ENCODE data around the gene IFI27.

Gene IFI27

DNA sequence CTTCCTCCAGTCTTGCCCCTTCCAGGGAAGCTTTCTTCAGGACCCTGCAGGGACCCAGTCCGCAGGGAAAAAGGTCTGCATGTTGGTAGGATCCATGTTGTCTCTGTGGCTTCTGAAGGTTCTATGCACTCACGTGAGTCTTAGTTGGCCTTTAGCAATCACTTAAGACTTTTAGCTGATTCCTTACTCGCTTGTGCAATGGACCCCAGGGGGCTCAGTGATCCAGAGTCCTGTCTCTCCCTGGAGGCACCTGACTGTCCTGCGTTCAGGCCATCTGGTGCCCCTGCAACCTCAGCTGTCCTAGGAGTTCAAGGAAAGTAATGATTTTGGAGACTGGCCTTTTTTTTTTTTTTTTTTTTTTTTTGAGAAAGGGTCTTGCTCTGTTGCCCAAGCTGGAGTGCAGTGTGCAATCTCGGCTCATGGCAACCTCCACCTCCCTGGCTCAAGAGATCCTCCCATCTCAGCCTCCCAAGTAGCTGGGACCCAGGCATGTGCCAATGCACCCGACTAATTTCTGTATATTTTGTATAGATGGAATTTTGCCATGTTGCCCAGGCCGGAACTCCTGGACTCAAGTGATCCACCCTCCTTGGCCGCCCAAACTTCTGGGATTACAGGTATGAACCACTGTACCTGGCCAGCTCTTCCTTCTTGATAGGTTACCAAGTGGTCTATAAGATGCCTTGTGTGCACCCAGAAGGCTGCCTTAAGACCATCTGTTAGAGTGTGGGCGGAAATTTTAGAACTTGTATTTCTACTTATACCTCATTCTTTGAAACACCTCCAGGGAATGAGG lies 14.2 kb downstream of the IFI27 start:
- DNase-seq (ENCODE audit: low read depth), result no peak

DNA sequence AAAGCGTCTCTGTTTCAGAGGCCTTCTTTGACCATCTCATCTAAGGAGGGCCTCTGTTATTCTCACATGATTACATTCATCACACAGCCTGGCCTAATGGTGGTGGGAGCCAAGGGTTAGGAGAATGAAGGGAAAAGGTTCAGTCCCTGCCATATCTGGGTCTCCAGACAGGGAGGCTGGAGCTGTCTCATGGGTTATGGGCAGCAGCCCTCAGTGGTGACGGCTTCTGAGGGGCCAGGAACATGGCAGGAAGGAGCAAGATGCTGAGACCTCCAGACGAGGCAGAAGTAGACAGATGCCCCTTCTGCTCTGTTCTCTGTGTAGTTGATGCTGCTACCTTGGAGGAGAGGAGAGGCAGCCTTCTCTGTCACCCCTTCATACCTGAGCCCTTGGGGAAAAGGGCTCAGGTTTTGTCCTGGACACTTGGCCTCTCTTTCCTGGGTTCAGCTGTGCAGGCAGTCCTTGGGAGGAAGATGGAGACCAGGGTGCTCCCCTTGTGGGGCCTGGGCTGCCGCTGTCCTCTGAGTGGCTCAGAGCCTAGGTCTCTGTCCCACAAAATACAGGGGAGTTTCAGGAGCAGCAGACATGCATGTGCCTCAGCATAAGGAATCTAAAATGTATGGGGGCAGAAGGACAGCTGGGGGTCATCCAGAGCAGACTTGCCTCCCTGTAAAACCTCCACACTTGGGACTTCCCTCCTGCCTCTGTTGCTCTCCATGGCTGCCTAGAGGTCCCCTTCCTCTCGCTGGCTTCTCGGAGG lies 15.3 kb downstream of the IFI27 start:
- no peak for DNase-seq (ENCODE audit: low read depth)

DNA sequence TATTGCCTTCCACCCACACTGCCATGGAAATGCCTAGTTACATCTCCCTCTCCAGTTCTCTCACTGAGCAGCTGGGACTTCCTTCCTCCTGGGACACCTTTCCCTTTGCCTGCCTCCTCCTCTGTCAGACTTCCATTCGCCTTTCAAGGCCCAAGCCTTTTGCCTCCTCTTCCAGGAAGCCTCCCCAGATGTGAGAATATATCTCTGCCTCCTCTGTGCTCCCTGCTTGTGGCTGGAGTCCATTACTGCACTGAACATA lies 15.8 kb downstream of the IFI27 start:
- DNase-seq (ENCODE audit: low read depth), result no peak

DNA sequence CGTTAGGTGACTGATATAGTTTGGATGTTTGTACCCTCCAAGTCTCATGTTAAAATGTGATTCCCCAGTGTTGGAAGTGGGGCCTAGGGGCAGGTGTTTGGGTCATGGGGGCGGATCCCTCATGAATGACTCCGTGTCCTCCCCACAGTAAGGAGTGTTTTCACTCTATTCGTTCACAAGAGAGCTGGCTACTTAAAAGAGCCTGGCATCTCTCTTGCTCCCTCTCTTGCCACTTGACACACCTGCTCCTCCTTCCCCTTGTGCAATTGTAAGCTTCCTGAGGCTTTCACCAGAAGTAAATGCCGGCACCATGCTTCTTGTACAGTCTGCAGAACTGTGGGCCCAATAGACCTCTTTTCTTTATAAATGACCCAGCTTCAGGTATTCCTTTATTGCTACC lies 16.3 kb downstream of the IFI27 start:
- DNase-seq (ENCODE audit: low read depth), result no peak

DNA sequence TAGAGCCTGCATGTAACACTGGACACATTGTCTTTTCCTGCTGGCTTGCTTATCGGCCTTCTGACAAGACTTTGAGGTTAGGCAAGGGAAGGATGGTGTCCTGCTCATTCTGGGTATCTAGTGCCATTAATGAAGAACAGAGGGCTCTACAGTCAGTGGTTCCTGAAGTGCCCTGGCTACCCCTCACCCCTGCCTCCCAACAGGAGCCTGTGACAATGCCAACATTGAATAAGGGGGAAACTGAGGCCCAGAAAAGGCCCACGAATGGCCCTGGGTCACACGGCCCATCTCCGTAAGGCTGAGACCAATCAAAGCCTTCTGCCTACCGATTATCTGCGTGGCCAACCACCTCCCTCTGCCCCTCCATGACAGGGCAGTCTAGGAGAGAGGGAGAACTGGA lies 16.8 kb downstream of the IFI27 start:
- no peak for DNase-seq (ENCODE audit: low read depth)

DNA sequence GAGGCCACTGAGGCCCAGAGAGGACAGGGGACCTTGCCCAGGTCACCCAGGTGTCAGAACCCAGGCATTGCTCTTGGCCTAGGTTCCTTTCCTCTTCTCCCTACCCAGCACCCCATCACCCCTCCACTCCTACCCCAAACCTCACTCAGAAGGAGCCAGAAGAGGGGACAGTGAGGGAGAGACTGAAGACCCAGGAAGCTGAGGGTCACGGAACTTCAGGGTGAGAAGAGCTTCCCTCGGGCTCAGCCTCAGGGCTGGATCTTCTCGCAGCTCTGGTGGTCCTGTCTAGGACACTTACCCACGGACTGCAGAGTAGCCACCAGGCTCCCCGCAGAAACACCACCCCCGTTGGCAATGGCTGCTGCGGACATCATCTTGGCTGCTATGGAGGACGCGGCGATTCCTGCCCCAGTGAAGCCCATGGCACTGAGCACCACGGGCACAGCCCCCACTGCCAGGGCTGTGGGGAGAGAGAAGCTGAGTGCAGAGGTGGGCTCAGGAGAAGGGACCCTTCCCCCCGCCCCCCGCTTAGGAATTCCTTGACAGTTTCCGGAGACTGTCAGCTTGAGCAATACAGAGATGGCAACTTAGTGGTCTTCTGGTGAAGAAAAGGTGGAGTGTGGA lies 17.8 kb downstream of the IFI27 start:
- DNase-seq (ENCODE audit: low read depth), result no peak

DNA sequence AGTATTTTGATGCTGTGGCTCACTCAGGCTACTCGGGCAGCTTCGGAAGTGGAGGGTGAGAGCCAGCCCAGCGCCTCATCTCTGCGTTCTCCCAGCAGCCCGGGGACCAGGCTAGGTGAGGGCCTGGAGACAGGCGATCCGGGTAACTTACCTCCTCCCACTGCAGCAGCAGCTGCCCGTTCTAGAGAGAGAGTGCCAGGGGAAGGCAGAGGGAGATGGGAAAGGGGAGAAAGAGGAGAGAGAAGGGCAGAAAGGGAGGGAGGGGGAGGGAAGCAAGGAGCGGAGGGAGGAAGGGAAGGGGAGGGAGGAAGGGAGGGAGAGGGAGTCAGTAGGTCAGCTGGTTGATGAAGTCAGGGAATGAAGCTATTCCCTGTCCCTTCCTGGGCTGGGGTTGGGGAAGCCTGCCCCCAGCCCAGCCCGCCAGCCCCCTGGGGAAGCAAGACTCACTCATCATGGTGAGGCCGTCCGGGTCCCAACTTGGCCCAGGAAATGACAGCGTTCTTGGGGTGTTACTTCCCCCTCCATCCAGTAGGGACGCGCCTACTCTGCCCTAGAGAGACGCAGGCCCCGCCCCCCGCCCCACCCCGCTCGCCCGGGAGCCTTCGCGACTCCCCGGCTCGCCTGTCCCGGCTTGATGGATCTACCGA lies 18.7 kb downstream of the IFI27 start, which contains the start of gene IFI27L2:
Gene IFI27L2, minus strand, starts transcription at position 494 of the 647 bp plus-strand sequence. Its CDS starts 40 bp downstream, at position 454.
- peak; percentile 34 for DNase-seq (ENCODE audit: low read depth)

DNA sequence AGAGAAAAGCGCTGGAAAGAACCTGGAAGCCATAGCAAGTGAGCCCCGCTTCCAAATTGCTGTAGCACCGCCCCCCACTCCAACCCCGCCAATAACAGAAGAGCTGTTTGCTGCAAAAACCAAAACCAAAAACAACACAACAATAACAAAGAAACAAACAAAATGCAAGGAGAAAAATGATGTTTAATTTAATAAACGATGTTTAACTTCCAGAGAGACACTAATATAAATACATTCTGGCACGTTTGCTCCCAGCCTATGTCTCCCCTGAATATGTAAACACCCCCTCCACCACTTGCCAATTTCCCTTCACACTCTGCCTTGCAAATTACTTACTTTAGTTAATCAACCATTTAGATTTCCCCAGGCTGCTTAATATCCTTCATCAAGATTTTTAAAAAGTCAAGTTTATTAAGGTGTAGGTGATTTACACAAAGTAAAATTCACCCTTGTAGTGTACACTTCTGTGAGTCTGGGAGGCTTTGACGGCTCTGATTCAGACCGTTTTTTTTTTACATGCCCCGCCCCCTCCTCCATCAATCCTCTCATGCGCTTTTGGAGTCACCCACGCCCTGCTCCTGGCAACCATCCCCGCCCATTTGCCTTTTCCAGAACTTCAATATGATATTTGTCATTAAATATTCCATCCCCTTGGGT lies 19.4 kb downstream of the IFI27 start:
- DNase-seq (ENCODE audit: low read depth), result no peak

DNA sequence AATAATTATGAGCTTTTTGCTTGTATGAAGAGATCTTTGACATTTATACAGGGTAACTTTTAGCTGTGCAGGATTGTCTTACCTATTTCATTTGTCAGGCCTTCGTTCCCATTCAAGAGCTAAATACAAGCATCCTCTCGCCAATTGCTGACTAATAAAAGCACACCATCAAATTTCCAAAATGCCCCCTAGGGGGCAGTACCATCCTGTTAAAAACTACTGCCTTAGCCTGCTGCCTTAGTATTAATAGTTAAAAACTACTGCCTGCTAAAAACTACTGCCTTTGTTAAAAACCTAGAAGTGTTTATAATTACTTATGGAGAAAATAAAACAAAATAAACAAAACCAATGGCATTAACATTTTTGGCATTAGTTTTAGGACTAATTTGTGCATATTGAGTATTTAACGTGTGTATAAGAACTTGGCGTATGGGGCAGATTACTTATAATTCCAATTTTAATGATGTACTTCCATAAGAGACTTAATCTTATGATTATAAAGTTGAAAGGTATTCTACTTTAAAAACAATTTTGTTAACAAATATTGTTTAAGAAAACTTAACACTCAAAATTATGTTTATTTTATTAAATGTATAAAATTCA lies 21.9 kb downstream of the IFI27 start:
- peak; percentile 34 for DNase-seq (ENCODE audit: low read depth)

DNA sequence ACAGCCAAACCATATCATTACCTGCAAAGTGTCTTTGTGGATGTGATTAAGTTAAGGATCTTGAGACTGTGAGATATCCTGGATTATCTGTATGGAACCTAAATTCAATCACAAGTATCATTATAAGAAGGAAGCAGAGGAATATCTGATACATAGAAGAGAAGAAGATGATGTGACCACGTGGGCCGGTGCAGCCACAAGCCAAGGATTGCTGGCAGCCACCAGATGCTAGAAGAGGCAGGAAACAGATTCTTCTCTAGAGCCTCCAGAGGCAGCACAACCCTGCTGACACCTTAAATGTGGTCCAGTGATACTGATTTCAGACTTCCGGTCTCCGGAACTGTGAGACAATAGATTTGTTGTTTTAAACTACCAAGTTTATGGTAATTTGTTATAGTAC lies 24.9 kb downstream of the IFI27 start:
- no peak for DNase-seq (ENCODE audit: low read depth)

DNA sequence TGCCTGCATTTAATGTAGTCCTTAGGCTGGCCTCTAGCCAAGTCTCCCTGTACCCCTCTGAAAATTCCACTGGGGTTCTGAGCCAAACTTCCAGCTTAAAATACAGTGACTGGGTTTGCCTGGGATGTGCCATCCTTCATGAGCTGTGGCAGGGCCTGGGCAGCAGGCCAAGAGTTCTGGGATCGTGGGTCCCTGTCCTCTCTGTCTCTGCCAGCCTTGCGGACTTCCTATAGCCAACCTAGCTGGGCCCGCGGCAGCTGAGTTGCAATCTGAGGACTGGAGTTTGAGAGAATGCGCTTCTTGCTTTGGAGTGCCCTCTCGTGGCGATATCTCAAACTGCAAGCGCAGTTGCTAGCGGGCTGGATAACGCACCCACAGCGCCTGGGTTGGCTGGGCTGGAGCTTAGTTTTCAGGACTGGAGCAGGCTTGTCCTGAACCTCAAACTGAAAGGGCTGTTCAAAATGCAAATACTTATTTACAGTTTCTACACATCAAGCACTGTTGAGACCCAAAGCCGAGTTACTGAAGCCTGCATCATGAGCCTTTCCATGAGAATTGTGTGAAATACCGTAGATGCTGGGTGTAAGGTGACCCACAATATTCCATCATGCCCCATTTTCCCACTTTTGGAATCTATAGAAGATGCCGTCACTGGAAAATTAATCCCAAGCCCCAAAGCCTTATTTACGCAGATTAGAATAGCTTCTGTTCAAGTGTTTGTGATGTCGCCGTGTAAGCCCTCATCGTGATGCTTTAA lies 26.2 kb downstream of the IFI27 start:
- peak; percentile 82 for DNase-seq (ENCODE audit: low read depth)

DNA sequence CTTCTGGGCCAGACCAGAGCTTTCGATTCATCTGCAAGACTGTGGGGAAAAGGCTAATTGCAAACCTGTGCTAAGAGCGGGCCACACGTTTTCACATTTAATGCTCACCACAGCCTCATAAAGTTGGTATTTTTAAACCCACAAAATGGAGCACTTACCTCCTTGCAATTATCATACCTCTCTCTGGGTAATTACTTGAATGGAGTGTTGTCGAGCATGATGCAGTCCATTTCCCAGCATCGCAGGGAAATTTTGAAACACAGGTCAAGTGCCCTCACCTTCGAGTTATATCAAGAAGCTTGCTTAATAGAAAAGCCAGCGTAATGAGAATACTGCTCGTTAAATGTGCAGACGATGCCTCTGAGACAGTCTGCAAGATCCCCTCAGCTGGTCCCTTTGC lies 27.7 kb downstream of the IFI27 start:
- no peak for DNase-seq (ENCODE audit: low read depth)

DNA sequence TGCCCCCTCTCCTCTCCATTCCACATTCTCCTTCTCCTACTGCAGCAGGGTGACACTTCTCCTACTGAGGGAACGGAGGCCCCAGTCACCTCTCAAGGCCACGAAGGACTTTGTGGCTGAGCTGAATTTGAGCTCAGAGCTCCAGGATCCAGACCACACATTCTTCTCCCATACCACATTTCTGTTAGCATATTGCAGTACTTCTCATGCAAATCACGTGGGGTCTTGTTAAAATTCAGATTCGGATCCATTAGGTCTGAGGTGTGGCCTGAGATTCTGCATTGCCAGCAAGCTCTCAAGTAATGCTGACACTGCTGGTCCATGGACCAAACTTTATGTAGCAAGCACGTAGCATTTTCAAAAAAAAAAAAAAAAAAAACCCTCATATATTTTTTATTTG lies 28.5 kb downstream of the IFI27 start:
- DNase-seq (ENCODE audit: low read depth), result no peak

DNA sequence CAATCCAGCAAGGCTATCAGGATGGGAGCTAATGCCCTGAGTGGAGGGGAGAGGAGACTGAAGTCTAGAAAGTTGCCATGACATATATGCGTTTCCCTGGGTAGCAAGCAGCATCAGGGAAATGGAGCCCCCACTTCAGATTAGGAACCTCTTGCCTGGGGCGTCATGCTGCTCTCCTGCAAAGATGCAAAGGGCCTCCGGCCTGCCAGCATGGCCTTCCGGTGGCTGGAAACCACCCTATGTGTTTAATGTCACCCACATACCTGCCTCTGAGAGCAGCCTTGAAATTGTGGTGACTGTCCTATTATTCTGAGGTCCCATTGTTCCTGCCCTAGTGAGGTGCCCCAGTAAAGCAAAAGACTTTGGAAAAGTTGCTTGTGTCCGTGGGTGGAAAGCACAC lies 28.9 kb downstream of the IFI27 start:
- no peak for DNase-seq (ENCODE audit: low read depth)

DNA sequence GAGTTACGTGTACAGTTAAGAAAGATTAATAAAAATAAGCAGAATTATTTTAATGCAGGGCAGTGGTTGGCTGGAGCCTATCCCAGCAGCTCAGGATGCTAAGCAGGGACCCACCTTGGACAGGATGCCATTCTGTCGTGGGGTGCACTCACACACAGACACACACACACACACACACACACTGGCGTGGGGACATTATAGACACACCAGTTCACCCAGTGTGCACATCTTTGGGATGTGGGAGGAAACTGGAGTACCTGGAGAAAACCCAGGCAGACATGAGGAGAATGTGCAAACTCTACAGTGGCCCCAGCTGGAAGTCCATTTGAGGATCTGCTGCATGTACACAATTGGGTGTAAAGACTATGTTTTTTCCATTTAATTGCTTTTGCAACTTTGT lies 31.7 kb downstream of the IFI27 start:
- no peak for DNase-seq (ENCODE audit: low read depth)

DNA sequence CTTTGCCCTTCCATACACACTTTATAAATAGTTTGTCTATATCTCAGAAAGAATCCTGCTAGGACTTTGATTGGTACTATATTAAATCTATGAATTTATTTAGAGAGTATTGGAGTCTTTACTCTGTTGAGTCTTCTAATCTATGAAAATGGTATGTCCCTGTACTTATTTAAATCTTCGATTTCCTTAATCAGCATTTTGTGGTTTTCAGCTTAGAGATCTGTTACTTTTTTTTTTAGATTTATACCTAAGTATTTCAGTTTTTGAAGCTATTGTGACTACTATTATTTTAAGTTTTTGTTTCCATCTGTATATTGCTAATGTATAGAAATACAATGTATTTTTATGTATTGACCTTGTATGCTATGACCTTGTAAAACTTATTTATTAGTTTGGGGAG lies 32.3 kb downstream of the IFI27 start:
- DNase-seq (ENCODE audit: low read depth), result no peak

DNA sequence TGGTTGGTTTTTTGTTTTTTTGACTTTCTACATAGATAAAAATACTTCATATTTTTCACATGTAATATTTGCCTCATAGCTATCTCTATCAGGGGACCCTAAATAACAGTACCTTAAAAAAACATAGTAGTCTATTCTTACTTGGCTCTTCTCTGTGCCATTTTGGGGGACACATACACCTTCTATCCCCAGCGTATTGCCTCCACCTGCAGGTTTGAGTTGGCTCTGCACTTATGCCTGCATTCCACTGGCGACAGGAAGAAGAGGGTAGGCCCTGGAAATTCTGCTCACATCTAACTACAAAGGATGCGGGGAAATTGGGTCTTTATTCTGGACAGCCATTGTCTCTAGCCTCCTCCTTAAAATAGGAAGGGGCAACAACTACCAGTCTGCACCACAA lies 32.7 kb downstream of the IFI27 start:
- DNase-seq (ENCODE audit: low read depth), result no peak

DNA sequence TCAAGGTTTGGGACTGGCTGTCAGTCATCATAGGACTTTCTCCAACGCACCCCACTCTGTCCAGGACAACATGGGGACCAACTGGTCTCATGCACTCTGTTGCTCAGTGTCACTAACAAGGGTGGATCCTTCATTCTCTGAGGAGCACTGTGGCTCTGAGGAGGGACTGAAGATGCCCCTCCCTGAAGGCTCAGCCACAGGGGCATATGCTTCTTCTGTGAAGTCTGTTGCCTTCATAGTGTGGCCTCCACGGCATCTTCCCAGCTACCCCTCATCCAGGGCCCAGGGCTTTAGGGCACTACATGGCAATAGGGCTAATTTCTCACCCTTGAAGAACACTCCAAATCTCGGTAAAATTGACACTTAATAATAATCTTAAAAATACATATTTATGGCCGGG lies 33.2 kb downstream of the IFI27 start:
- no peak for DNase-seq (ENCODE audit: low read depth)

DNA sequence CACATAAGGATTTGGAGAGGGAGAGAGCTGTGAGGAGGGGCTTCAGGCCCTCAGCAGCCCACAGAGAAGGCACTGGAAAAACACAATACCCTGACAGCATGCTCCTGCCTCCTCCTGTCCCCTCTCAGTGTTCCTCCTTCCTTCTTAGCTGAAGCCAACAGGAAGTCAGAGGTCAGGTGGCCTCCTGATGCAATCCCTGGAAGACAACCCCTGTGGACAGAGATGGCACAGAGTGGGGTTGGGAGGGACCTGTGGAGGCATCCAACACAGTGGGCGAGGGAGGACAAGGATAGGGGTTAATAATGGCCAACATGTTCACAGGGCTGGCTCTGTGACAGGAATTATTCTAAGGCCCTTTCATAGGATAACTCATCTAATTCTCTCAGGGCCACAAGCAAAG lies 34.2 kb downstream of the IFI27 start:
- no peak for DNase-seq (ENCODE audit: low read depth)

DNA sequence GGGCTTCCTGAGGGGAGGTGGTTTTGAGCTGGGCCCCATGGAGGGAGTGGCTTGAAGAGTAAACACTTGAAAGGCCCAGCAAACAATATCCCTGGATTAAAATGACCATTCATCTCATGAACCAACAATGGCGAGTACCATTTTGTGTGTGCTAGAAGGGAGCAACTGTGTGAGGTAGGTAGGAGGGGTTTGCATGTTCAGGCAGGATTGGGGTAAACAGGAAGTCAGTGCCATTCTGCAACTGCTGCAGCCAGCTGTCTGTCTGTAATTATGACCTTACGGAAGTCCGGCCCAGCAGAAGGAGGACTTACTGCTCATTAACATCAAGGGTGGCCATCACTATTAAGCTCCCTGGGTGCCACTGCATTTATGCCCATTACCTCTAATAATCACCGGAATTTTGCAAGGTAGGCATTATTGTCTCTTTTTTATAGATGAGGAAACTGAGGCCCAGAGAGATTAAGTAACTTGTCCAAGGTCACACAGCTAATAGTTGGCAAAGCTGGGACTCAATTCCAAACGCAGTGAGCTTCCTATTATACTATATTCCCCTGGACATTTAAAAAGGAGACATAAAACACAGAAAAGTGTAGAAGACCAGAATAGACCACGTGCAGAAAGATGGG lies 35.5 kb downstream of the IFI27 start:
- no peak for DNase-seq (ENCODE audit: low read depth)

DNA sequence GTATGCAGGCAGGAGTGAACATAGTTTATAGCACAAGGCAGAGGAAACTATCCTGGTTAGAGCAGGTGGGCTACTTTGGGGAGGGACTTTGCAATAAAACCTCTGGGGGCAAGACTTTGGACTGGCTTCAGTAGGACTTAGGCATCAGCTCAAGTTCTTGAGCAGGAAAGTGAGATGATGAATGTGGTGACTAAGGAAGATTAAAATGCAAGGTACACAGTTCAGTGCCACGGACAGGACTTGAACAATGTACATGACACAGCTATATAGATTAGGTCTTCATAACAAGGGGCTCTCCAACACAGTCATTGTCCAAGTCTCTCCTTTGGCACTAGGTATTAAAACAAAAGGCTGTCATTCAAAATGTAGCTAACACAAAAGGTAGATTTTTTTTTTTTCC lies 42.1 kb downstream of the IFI27 start:
- DNase-seq (ENCODE audit: low read depth), result no peak

All from stimulated activated CD8-positive, alpha-beta memory T cell treated with anti-CD3 and anti-CD28 coated beads, Interleukin-15, amount 100 ng/mL, for 1 hour (primary cell).